A549 (cell line): Measurements from ENCODE around the gene NDUFS8. TPM values are rescaled to one million over a fixed set of nuclear protein-coding genes. Genes with fewer than 3 reads are reported as not detected.
A peak's percentile ranks its signal among the peaks of the same experiment; 100 is the strongest.

Experiments used
- ATAC-seq, 2 experiments: fragments of 200-7000 bp in 1 of 2; fragments of >200 bp in 1 of 2; cut with Nextera tagmentation in 1 of 2; cut with Tn5 transposase in 1 of 2; 3 replicates each; pipeline versions ENCODE4 v1.8.0 to v1.9.1; 2018 to 2020; ENCODE audit warnings: mild to moderate bottlenecking in 1 of 2, moderate library complexity in 1 of 2
- CTCF ChIA-PET: fragments of 300-600 bp; sonication (Branson Sonifier 250); formaldehyde crosslinking; extraction: SDS; loops from one replicate; lab custom pipeline; 2021; ENCODE audit warnings: antibody characterized with exemption, inconsistent platforms; lab: Yijun Ruan, JAX
- POLR2A ChIA-PET: fragments of 350-600 bp; formaldehyde crosslinking; extraction: SDS; loops from one replicate; lab custom pipeline; 2021; ENCODE audit warnings: antibody characterized with exemption, inconsistent platforms; lab: Yijun Ruan, JAX
- DNase-seq, 2 experiments: peaks; one replicate each; pipeline versions ENCODE4 v3.0.0 to v3.0.0-alpha.2; 2011 to 2016; ENCODE audit warnings: low read depth in 1 of 2, low spot score in 1 of 2
- FAIRE-seq: peaks from 2 replicates; lab custom pipeline; 2011; peaks lifted over from hg19 to GRCh38; lab: Jason Lieb, UNC
- H3K27ac ChIP-seq, 2 experiments: fragments of >200 bp; sonication (Bioruptor Twin); formaldehyde crosslinking; 3 replicates each; pipeline ENCODE4 v1.5.1; 2016 to 2017
- H3K4me1 ChIP-seq: fragments of >200 bp; sonication (Bioruptor Twin); formaldehyde crosslinking; 3 replicates; pipeline ENCODE4 v1.6.1; 2016
- H3K4me2 ChIP-seq: fragments of >200 bp; sonication (Bioruptor Twin); formaldehyde crosslinking; 3 replicates; pipeline ENCODE4 v1.6.1; 2016
- H3K4me3 ChIP-seq: fragments of >200 bp; sonication (Bioruptor Twin); formaldehyde crosslinking; 3 replicates; pipeline ENCODE4 v1.5.1; 2016
- H3K9me3 ChIP-seq: fragments of >200 bp; sonication (Bioruptor Twin); formaldehyde crosslinking; 3 replicates; pipeline ENCODE4 v1.6.1; 2016
- ATOH8 ChIP-seq: fragments of 250-450 bp; sonication (Bioruptor Pico); IDR thresholded peaks from 2 replicates; pipeline ENCODE4 v1.5.0; 2020; ENCODE audit warnings: low read depth, mild to moderate bottlenecking, moderate library complexity
- CTCF ChIP-seq: fragments of >200 bp; sonication (Bioruptor Twin); formaldehyde crosslinking; IDR thresholded peaks from 3 replicates; pipeline ENCODE4 v1.5.1; 2016
- E2F6 ChIP-seq: IDR thresholded peaks from 2 replicates; pipeline ENCODE4 v1.6.1; 2012; ENCODE audit warnings: low read depth, borderline replicate concordance
- EHF ChIP-seq: fragments of 250-450 bp; sonication (Bioruptor Pico); IDR thresholded peaks from 2 replicates; pipeline ENCODE4 v1.5.0; 2020; ENCODE audit warnings: mild to moderate bottlenecking
- ELK1 ChIP-seq: fragments of 150-350 bp; IDR thresholded peaks from 2 replicates; pipeline ENCODE4 v1.6.1; 2014; ENCODE audit warnings: low read depth, mild to moderate bottlenecking, low read length
- FOSB ChIP-seq: fragments of 250-450 bp; sonication (Bioruptor Pico); IDR thresholded peaks from 2 replicates; pipeline ENCODE4 v1.5.0; 2020; ENCODE audit warnings: mild to moderate bottlenecking, moderate library complexity
- FOXS1 ChIP-seq: fragments of 250-450 bp; sonication (Bioruptor Pico); IDR thresholded peaks from 2 replicates; pipeline ENCODE4 v1.5.0; 2020; ENCODE audit warnings: mild to moderate bottlenecking, moderate library complexity
- HES2 ChIP-seq: fragments of >200 bp; sonication (Bioruptor Twin); formaldehyde crosslinking; IDR thresholded peaks from 2 replicates; pipeline ENCODE4 v1.6.1; 2016
- HEYL ChIP-seq: fragments of 250-450 bp; sonication (Bioruptor Pico); IDR thresholded peaks from 2 replicates; pipeline ENCODE4 v1.8.0; 2021; ENCODE audit warnings: mild to moderate bottlenecking, moderate library complexity
- HOXB13 ChIP-seq: fragments of 250-450 bp; sonication (Bioruptor Pico); IDR thresholded peaks from 2 replicates; pipeline ENCODE4 v1.5.0; 2020; ENCODE audit warnings: low read depth, mild to moderate bottlenecking, moderate library complexity
- HOXB5 ChIP-seq: fragments of 250-450 bp; sonication (Bioruptor Pico); IDR thresholded peaks from 2 replicates; pipeline ENCODE4 v1.5.0; 2020; ENCODE audit warnings: mild to moderate bottlenecking, moderate library complexity
- MAFK ChIP-seq: fragments of 450-650 bp; IDR thresholded peaks from 2 replicates; pipeline ENCODE4 v1.6.1; 2014; ENCODE audit not compliant: partially characterized antibody
- NFE2L2 ChIP-seq: fragments of 150-350 bp; conservative IDR thresholded peaks from 2 replicates; pipeline ENCODE4 v1.6.1; 2014; ENCODE audit warnings: low read length
- NR3C1 ChIP-seq: fragments of >200 bp; sonication (Bioruptor Twin); formaldehyde crosslinking; IDR thresholded peaks from 3 replicates; pipeline ENCODE4 v1.6.1; 2017
- PHF8 ChIP-seq: fragments of 200-600 bp; sonication (generic); IDR thresholded peaks from 2 replicates; pipeline ENCODE4 v1.6.1; 2016; ENCODE audit warnings: low read depth, mild to moderate bottlenecking, antibody characterized with exemption, moderate library complexity, borderline replicate concordance
- RCOR1 ChIP-seq: fragments of 150-350 bp; IDR thresholded peaks from 2 replicates; pipeline ENCODE4 v1.6.1; 2014; ENCODE audit warnings: antibody characterized with exemption, low read length, low read depth
- RFX5 ChIP-seq: fragments of 450-650 bp; IDR thresholded peaks from 2 replicates; pipeline ENCODE4 v1.7.1; 2014; ENCODE audit warnings: antibody characterized with exemption, mild to moderate bottlenecking, moderate library complexity
- RNF2 ChIP-seq: fragments of 200-600 bp; sonication (generic); IDR thresholded peaks from 2 replicates; pipeline ENCODE4 v1.6.1; 2016; ENCODE audit warnings: low read depth, mild to moderate bottlenecking, antibody characterized with exemption, moderate library complexity, borderline replicate concordance
- SMC3 ChIP-seq: fragments of >200 bp; sonication (Bioruptor Twin); formaldehyde crosslinking; IDR thresholded peaks from 3 replicates; pipeline ENCODE4 v1.6.1; 2018; ENCODE audit warnings: inconsistent platforms
- TFCP2L1 ChIP-seq: fragments of 250-450 bp; sonication (Bioruptor Pico); IDR thresholded peaks from 2 replicates; pipeline ENCODE4 v1.5.0; 2021; ENCODE audit warnings: mild to moderate bottlenecking
- USF2 ChIP-seq: fragments of 450-650 bp; IDR thresholded peaks from 2 replicates; pipeline ENCODE4 v1.6.1; 2014; ENCODE audit warnings: antibody characterized with exemption
- ZFP36 ChIP-seq: fragments of 450-650 bp; IDR thresholded peaks from 2 replicates; pipeline ENCODE4 v1.6.1; 2014; ENCODE audit warnings: borderline replicate concordance; ENCODE audit not compliant: partially characterized antibody
- ZNF302 ChIP-seq: fragments of 250-450 bp; sonication (Bioruptor Pico); IDR thresholded peaks from 2 replicates; pipeline ENCODE4 v1.9.0; 2021; ENCODE audit warnings: inconsistent platforms, mild to moderate bottlenecking, moderate library complexity
- ZSCAN20 ChIP-seq: fragments of 250-450 bp; sonication (Bioruptor Pico); IDR thresholded peaks from 2 replicates; pipeline ENCODE4 v1.8.0; 2022; ENCODE audit warnings: mild to moderate bottlenecking, moderate library complexity
- WGBS: methylation state at CpG from one replicate; pipeline ENCODE4 v1.1.6; 2017; ENCODE audit errors: missing lambda C conversion rate; 5-methylcytosine and 5-hydroxymethylcytosine counted together
- polyA plus RNA-seq, 4 experiments: library from polyadenylated mRNA; depleted of rRNA in 3 of 4; stranded (reverse); fragments of >200 nt; fragmentation: RNase III in 1 of 4; extraction: RNeasy Plus Mini Kit Qiagen cat#74134 plus additional on column Dnase treatment in 1 of 4; gene quantifications; 2 replicates in 3 of 4; 3 replicates in 1 of 4; pipeline ENCODE4 v1.2.3, GENCODE V29; 2011 to 2017
- TF ChIP-seq, protein P1 (sequence below): IDR thresholded peaks from 2 replicates; pipeline ENCODE4 v1.6.1; 2012

Gene NDUFS8
- polyA plus RNA-seq, 2 of the 4 experiments (the other 2 are of a cell fraction), result 71.0 to 298 TPM

- Histone ChIP-seq H3K9me3 (no peaks in the 10 kb centered on the region), H3K4me2 (peak overlapping the region; percentile 47; the same call in 2 of the 3 replicates), H3K4me1 (peaks cover 48% of the 10 kb centered on the region), H3K4me3 (no peak overlapping the region), H3K27ac (peak overlapping the region; percentile 60 to 96; a peak in 5 of 6 replicates)
- TF ChIP-seq E2F6 (no peak), HOXB5 (no peak), RCOR1 (no peak), FOXS1 (CRISPR knock-in tag) (no peak), ZSCAN20 (CRISPR knock-in tag) (no peak), ATOH8 (CRISPR knock-in tag) (no peak), TFCP2L1 (CRISPR knock-in tag) (no peak), ZFP36 (no peak), ELK1 (no peak)
- DNase-seq (no peak), FAIRE-seq (no peak), ATAC-seq (no peak)
- 87% methylated on average over 12 of the region's 27 CpGs for WGBS
- ChIA-PET POLR2A (interaction anchor here (0.7 to 2.5 kb wide), 3 partner anchors 28 to 32 kb away, joined by 3 to 9 read pairs (median 4); partner anchors contain the start of gene ALDH3B1), CTCF (interaction anchor here (0.7 to 7.3 kb wide), 11 partner anchors 10 to 166 kb away, joined by 3 to 60 read pairs (median 5); partner anchors contain the start of gene ALDH3B1)
These were observed 11.9 kb downstream of the NDUFS8 start for GRCh38 chr11:68042219-68043028.

GRCh38 chr11:68043029-68043348, 12.5 kb downstream of the NDUFS8 start:
- DNase-seq (no peak), ATAC-seq (no peak), FAIRE-seq (no peak)
- H3K9me3 ChIP-seq, result no peaks in the 10 kb centered on the region
- TF ChIP-seq ZNF302, result no peak
- TF ChIP-seq HES2, result no peak
- no peak for TF ChIP-seq EHF (CRISPR knock-in tag)
- TF ChIP-seq MAFK, result no peak
- no peak for TF ChIP-seq FOSB (CRISPR knock-in tag)
- TF ChIP-seq, protein P1, sequence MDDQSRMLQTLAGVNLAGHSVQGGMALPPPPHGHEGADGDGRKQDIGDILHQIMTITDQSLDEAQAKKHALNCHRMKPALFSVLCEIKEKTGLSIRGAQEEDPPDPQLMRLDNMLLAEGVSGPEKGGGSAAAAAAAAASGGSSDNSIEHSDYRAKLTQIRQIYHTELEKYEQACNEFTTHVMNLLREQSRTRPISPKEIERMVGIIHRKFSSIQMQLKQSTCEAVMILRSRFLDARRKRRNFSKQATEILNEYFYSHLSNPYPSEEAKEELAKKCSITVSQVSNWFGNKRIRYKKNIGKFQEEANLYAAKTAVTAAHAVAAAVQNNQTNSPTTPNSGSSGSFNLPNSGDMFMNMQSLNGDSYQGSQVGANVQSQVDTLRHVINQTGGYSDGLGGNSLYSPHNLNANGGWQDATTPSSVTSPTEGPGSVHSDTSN, result no peak
- TF ChIP-seq HOXB13, result no peak
- no peak for TF ChIP-seq RNF2
- no peak for TF ChIP-seq USF2
- TF ChIP-seq PHF8, result no peak
- no peak for TF ChIP-seq CTCF
- no peak for TF ChIP-seq ELK1
- TF ChIP-seq E2F6, result no peak
- no peak for TF ChIP-seq NR3C1
- TF ChIP-seq HEYL, result no peak
- no peak for TF ChIP-seq RFX5
- TF ChIP-seq RCOR1, result no peak
- TF ChIP-seq NFE2L2, result no peak
- TF ChIP-seq SMC3, result no peak
- 57% methylated on average over 4 of the region's 8 CpGs for WGBS
- ChIA-PET CTCF (interaction anchor here (0.9 to 7.3 kb wide), 9 partner anchors 10 to 404 kb away, joined by 3 to 60 read pairs (median 5); partner anchors contain the start of gene ALDH3B1), POLR2A (interaction anchor here (0.7 to 1.5 kb wide), 4 partner anchors 19 to 32 kb away, joined by 3 to 4 read pairs (median 3); no protein-coding TSS in a partner anchor)
- H3K4me1 ChIP-seq, result peaks cover 43% of the 10 kb centered on the region
- H3K27ac ChIP-seq, result peak overlapping the region; percentile 60 to 96; a peak in 5 of 6 replicates
- H3K4me2 ChIP-seq, result peak overlapping the region; percentile 47; the same call in 2 of the 3 replicates
- H3K4me3 ChIP-seq, result no peak overlapping the region
